H1 (cell line): ENCODE data around the gene CTXN3. TPM values are rescaled to one million over a fixed set of nuclear protein-coding genes. Genes with fewer than 3 reads are reported as not detected.

Experiments used
- CHD7 ChIP-seq: fragments of 300-600 bp; sonication (generic); IDR thresholded peaks from 2 replicates; pipeline ENCODE4 v1.7.1; 2012; ENCODE audit warnings: low read length, moderate library complexity, mild to moderate bottlenecking, inconsistent platforms; ENCODE audit not compliant: insufficient replicate concordance
- FOSL1 ChIP-seq: IDR thresholded peaks from 2 replicates; pipeline ENCODE4 v1.6.1; 2011; ENCODE audit warnings: mild to moderate bottlenecking, low read depth, low read length, moderate library complexity; ENCODE audit not compliant: insufficient read depth
- polyA plus RNA-seq, 7 experiments: library from polyadenylated mRNA; depleted of rRNA in 3 of 7; stranded (reverse) in 5 of 7; unstranded in 2 of 7; fragments of >200 nt in 5 of 7; fragments of 200-250 nt in 2 of 7; gene quantifications; 1 replicate in 5 of 7; 2 replicates in 1 of 7; 4 replicates in 1 of 7; pipeline versions ENCODE4 v1.2.1 to v1.2.3, GENCODE V29; 2011 to 2013; ENCODE audit warnings: missing spikeins in 2 of 7, mixed read lengths in 2 of 7
- total RNA-seq: library from RNA; stranded (reverse); fragmentation: NEBNext Ultra II Directional; extraction: Animal tissue kit (Norgen Biotek cat#: 25700); gene quantifications from 2 replicates; pipeline ENCODE4 v1.2.1, GENCODE V29; 2021

CTXN3 gene
- total and polyA plus RNA-seq, 2 of the 8 experiments (the other 6 are each of a cell fraction or from before 2014, with no cell fraction given), result 0.05 TPM; not detected in 1

DNA sequence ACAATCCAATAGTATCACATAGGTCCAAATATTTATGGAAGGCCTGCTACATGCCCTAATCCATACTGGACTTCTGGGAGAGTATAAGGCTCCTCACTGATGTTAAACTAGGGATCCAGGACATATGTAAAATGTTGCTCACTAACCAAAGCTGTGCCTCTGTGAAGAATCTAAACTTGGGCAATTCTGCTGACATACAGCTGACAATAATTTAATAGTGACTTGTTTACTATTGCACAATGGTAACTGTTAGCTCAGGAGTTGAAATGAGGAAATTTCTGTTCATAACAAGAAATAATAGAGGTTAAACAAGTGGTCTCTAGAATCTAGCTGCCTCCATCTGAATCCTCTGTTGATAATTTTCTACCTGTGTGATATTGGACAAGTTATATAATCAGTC is 14.9 kb upstream of the CTXN3 start (continued):
- TF ChIP-seq CHD7, result no peak
- no peak for TF ChIP-seq FOSL1
